ENCODE results near the gene NDUFA13.

DNA sequence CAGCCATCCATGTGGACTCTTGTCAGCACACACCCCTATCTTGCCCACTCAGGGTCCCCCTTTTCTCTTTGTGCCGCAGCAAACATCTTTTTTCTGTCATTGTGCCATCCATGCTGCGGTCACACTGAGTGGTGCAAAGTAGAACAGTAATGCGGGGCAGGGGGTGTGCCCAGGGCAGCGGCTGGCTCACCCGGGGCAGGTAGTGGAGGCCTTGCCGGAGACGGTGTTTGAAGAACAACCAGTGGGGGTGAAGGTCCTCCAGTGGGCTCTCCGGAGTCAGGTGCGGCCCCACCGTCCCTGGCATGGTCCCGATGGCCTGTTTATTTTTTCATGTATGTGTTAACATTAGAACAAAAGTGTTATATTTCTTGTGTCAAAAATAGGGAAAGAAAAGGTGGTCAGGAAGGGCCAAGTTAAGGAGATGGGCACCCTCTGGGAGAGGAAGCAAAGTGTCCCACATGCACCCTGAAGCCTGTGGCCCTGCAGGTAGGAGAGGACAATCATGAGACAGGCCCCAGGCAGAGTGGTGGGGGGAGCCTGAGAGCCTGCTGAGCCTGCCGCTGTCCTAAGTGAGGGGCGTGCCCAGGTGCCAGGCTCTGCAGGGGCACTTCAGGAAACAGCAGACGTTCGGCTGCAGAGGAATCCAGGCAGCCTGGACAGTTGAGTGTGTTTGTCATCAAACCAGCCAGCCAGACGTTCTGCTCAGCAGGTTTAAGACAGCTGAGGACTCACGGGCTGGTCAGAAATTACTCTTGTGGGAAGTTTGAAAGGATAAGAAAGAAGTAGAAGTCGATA, 13.0 kb upstream of the NDUFA13 start:
- TF ChIP-seq, protein P1, sequence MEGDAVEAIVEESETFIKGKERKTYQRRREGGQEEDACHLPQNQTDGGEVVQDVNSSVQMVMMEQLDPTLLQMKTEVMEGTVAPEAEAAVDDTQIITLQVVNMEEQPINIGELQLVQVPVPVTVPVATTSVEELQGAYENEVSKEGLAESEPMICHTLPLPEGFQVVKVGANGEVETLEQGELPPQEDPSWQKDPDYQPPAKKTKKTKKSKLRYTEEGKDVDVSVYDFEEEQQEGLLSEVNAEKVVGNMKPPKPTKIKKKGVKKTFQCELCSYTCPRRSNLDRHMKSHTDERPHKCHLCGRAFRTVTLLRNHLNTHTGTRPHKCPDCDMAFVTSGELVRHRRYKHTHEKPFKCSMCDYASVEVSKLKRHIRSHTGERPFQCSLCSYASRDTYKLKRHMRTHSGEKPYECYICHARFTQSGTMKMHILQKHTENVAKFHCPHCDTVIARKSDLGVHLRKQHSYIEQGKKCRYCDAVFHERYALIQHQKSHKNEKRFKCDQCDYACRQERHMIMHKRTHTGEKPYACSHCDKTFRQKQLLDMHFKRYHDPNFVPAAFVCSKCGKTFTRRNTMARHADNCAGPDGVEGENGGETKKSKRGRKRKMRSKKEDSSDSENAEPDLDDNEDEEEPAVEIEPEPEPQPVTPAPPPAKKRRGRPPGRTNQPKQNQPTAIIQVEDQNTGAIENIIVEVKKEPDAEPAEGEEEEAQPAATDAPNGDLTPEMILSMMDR (IDR thresholded peaks at IDR 0.05): no peak
- TF ChIP-seq NRF1 (IDR thresholded peaks at IDR 0.05; ENCODE audit: low read depth, low read length): no peak
- TF ChIP-seq GATA2 (CRISPR knock-in tag; IDR thresholded peaks at IDR 0.05): no peak
- TF ChIP-seq POLR2AphosphoS5 (IDR thresholded peaks at IDR 0.05; ENCODE audit: low read depth, low read length): no peak
- no peak for TF ChIP-seq EP300 (IDR thresholded peaks at IDR 0.05; ENCODE audit: borderline replicate concordance in 1 of 2, low read depth in 1 of 2, low read length in 1 of 2)
- no peak for TF ChIP-seq EZH2phosphoT487 (IDR thresholded peaks at IDR 0.05; ENCODE audit: borderline replicate concordance, low read depth)
- no peak for TF ChIP-seq YY1 (IDR thresholded peaks at IDR 0.05; ENCODE audit: low read depth)
- TF ChIP-seq JUND (IDR thresholded peaks at IDR 0.05): no peak
- no peak for TF ChIP-seq RAD21 (IDR thresholded peaks at IDR 0.05; ENCODE audit: low read length)
- TF ChIP-seq CHD2 (IDR thresholded peaks at IDR 0.05; ENCODE audit: low read length, partially characterized antibody): no peak

Data from SK-N-SH (cell line).